DMS53 treated with DMSO at 0.1 percent for 48 hours (cell line): ENCODE results near the gene KCNK4.
A peak's percentile ranks its signal among the peaks of the same experiment; 100 is the strongest.
"Not testable (repeated sequence)": the region's sequence is repeated elsewhere in the genome, so short reads cannot be mapped to it uniquely, and the experiment has no call there.

Experiments used
- DNase-seq: peaks from one replicate; lab custom pipeline; 2025; ENCODE audit not compliant: unreplicated experiment; lab: John Stamatoyannopoulos, UW

KCNK4 gene

DNA sequence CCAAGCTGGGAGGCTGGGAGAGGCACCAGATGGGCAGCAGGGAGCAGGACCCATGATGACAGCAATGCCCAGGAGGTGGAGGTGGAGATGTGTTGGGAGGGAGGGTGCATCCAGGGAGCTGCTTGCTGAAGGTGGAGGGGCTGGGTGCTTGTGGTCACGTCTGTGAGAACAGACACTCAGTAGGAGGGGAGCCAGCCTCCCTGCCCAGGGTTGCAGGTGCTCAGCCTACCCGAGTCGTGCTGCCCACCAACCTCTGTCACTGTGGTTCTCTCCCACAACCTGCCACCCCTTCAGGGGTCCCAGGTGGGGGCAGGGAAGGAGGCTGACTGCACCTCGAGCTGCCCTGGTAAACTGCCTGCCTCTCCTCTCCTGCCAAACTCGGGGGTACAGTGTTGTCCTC lies 32.3 kb downstream of the KCNK4 start:
- DNase-seq = no peak

DNA sequence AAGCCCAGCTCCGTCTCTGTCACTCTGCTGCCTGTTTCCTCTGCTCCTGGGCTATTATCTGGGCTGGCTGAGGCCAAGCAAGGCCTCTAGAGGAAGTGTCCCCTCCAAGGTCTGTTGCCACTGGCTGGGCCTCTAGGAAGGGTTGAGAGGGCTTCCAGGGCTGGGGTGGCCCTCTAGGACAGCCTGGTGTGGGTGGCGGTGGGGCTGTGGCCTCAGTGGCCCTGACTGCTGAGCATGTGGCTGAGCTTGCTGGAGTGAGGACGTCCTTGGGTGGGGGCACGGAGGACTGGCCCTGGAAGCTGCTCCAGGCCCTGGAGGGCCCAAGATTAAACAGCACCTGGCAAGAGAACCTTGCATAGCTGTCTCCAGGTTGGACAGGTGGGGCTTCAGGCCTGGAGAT lies 32.9 kb downstream of the KCNK4 start:
- not testable (repeated sequence) for DNase-seq

DNA sequence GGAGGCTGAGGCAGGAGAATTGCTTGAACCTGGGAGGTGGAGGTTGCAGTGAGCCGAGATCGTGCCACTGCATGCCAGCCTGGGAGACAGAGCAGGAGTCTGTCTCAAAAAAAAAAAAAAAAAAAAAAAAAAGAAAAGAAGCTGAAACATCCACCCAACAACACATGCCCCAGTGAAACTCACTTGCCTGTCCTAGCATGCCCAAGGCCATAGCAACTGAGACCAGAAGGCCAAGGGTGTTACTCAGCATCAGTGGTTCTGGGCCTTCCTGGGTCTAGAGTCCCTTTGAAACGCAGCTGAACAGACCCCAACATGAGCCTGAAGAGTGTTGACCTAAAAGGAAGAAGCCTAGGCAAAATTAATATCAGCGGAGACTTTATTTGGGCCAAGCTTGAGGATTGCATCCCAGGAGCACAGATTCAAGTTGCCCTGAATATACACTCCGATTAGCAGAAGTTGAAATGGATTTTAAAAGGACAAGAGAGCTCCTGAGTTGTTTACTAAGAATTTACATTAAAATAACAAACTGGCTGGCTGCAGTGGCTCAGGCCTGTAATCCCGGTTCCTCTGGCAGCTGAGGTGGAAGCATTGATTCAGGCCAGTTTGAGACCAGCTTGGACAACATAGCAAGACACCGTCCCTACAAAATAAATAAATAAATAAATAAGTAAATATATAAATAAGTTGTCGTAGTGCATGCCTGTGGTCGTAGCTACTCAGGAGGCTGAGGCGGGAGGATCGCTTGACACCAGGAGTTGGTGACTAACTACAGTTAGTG lies 33.8 kb downstream of the KCNK4 start:
- no peak for DNase-seq

DNA sequence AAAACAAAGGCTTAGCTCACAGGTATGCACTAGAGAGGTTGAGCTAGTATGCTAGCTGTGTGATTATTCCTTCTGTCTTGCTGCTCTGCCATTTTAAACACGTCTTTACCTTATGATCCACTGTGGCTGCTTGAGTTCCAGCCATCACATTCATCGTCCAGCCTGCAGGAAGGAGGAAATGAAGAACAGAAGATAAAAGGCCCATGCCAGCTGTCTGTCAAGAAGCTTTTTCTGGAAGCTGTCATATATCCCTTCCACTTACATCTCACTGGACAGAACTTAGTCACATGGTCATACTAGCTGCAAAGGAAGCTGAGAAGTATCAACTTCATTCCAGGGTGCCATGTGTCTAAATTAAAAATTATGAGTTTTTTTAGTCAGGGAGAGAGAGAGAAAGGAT lies 36.3 kb downstream of the KCNK4 start:
- no peak for DNase-seq

DNA sequence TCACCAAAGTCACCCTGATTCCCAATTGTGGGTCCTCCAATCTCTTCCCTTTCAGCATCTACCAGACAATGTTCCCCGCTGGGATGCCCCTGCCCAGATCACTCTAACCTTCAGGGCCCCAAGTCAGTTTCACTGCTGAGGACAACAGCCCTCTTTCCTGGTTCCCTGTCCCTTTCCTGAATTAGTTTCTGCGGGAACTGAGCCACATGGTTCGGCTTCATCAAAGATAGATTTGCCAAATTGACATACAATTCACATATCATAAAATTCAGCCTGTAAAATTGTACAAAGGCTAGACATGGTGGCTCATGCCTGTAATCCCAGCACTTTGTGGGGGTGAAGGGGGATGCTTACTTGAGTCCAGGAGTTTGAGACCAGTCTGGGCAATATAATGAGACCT lies 36.9 kb downstream of the KCNK4 start:
- DNase-seq = no peak

DNA sequence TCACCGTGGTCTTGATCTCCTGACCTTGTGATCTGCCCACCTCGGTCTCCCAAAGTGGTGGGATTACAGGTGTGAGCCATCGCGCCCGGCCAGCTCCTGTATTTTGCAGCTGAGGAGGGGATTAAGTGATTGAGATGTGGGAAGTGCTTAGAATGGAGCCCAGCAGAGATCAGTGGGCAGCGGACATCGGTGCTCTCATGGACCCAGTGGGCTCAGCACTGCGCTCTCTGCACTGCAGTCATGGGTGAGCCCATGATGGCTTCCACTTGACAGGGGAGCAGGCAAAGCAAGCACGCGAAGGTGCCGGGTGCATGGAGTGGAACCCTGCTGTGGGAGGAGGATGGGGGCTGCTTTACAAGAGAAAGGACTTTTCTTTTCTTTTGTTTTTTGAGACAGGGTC lies 39.8 kb downstream of the KCNK4 start:
- no peak for DNase-seq

DNA sequence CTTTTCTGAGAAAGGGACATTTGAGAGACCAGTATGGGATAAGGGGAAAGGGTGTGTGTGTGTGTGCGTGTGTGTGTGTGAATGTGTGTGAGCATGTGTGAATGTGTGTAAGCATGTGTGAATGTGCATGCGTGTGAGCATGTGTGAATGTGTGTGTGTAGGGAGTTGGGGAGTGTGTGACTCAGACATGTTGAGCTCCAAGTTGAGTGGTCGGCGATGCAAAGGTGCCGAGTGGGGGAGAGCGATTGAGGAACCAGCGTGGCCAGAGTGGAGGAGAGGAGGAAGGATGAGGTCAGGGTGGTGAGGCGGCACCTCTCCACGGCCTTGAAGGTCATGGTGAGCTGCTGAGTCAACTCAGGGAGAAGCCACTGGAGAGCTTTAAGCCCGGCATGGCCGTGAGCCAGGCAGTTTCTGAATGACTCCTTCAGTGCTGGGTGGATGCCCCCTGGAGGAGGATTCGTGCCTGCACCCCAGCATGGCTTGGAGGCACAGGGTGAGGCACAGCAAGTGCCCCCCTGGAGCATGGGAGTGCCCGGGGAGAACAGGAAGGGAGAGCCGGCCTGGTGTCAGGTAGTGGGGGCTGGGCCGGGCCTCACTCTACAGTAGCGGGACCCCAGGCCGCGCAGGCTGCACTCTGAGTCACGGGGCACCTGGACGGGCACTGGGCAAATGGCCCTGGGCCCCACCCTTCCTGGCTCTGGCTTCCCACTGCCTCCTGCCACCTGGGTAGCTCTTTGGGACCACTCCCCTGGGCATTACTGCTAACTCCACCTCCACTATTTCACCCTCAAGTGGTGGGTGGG lies 40.7 kb downstream of the KCNK4 start:
- DNase-seq = peak; percentile 66

DNA sequence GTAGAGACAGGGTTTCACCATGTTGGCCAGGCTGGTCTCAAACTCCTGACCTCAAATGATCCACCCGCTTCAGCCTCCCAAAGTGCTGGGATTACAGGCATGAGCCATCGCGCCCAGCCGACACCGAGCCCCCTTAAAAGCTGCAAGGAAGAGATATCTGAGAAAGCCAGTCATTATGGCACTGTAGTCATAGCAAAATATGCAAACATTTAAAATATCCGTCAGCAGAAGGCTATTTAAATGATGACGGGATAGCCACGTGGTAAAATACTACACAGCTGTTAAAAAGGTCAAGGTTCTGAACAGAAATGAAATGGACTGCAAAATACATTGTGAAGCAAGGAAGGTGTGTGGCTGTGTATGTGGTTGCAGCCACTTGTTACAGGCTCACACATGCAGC lies 42.5 kb downstream of the KCNK4 start:
- no peak for DNase-seq

DNA sequence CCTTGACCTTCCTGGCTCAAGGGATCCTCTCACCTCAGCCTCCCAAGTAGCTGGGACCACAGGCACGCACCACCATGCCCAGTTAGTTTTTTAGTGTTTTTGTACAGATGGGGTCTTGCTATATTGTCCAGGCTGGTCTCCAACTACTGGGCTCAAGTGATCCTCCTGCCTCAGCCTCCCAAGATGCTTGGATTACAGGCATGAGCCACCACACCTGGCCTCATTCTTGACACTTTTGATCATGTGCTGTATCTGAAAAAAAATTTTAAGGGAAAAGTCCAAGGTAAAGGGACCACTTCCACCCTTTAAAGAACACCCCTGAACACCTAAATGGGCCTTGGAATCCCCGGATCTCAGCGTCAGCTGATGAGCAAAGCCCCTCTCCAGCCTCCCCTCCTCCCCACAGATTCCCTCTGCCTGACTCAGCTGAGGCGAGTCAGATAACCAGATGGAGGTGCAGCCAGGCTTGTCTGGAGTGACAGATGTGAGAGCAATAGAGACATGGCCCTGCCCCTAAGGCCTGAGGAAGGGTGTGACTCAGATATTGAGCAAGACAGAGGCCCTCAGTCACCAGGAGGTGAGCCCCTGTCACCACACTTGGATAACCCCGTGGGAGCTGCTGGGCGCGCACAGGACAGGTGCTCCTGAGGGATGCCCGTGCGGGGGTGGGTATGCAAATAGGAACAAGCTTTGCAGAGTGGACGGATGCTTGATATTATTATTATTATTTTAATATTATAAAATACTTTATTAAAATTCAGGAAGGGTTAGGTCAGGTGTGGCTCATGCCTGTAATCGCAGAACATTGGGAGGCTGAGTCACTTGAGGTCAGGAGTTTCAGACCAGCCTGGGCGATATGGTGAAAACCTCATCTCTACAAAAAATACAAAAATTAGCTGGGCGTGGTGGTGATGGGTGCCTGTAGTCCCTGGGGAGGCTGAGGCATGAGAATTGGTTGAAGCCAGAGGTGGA lies 43.9 kb downstream of the KCNK4 start:
- DNase-seq = peak; percentile 92

DNA sequence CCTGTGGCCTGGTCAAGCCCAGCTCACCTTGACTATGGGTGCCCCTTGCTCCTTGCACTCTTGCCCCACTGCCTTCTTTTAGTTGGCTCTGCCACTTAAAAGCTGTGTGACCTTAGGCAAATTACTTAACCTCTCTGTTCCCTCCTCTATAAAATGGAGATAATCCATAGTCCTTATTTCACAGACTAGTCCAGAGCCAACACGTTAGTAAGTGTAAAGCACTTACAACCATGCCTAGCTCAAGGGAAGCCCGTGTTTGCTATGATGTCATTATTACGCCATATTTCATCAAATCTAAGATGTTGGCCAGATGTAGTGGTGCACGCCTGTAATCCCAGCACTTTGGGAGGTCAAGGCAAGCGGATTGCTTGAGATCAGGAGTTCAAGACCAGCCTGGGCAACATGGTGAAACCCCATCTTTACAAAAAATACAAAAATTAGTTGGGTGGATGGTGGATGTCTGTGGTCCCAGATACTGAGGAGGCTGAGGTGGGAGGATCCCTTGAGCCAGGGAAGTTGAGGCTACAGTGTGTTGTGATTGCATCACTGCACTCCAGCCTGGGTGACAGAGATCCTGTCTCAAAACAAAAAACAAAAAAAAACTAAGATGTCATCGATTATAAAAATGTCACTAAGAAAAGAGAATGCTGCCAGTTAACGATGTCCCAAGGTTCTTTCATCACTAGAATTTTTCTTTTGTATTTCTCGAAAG lies 46.6 kb downstream of the KCNK4 start:
- DNase-seq = no peak

DNA sequence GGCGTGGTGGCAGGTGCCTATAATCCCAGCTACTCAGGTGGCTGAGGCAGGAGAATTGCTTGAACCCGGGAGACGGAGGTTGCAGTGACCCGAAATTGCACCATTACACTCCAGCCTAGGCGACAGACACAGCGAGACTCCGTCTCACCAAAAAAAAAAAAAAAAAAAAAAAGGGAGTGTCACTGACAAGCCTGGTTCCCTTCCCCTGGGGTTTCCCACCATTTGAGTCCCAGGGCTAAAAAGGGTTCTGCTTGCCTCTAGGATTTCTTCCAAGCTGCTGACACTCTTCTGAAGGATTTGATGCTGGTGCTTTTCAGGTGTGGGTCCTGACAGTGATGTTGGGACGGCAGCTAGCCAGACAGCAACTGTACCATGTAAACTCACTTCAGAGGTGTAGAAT lies 47.6 kb downstream of the KCNK4 start:
- no peak for DNase-seq

DNA sequence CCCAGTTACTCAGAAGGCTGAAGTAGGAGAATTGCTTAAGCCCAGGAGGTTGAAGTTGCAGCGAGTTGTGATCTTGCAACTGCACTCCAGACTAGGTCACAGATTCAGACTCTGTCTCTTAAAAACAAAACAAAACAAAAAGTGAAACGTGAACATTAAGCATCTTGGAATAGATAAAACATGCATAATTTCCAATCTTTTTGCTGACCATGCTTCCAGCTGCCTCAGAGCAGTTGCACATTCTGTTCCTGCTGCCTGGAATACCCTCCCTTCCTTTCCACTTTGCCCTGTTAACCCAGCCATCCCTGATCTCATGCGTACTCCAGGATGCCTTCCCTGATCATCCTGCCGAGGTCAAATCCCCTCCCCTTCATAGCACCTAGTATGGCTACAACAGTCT lies 48.2 kb downstream of the KCNK4 start:
- no peak for DNase-seq

DNA sequence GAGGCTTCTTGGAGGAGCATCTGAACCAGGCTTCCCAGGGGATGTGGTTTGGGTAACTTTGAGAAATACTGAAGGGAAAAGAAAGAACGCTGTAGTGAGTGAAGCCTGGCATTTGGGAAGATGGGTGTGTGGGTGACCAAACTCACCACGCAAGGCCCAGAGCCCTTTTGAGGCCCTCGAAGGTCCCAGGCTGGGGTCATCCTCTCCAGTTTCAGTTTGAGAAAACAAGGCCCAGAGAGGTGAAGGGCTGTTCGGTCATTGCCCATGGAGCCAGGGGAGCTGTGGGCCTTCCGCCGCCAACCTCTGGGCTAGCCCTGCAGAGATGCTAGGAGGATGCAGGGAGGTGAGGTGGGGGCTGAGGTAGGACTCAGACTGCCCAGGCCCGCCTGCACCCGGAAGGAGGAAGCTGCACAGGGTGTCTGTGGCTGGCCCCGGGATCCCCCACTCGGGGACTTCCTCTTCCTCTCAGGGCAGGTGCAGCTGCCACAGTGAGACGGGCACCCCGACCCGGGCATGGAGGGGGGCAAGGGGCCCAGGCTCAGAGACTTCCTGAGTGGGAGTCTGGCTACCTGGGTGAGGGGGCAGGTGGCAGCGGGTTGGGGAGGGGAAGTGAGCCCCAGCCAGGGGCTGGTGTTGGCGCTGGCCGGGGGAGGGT lies 48.8 kb downstream of the KCNK4 start, which contains the start of gene CCDC88B:
Gene CCDC88B (plus strand): TSS at position 451 of the 655 bp plus-strand sequence. CDS start 63 bp downstream, at position 514.
- DNase-seq = no peak

DNA sequence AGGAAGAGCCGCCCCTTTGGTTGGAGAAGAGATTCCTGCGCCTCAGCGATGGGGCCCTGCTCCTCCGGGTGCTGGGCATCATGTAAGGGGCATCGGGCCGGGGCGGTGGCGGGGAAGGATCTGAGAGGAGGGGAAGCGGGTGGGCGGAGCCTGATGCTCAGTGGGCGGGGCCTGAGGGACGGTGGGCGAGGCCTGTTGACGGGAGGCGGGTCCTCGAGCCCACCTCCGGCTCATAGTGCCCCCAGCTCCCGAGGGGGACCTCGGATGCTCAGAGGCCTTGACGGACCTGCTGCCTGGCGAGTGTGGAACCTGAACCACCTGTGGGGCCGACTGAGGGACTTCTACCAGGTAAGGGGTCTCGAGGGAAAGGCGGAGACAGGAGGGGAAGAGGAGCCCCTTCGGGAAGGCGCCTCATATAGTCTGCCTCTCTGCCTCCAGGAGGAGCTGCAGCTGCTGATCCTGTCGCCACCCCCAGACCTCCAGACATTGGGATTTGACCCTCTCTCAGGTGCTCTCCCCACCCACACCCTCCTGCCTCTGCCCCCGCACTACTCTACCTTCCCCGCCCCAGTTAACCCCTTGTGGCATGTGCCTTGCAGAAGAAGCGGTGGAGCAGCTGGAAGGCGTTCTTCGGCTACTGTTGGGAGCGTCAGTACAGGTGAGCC lies 49.7 kb downstream of the KCNK4 start:
- no peak for DNase-seq

DNA sequence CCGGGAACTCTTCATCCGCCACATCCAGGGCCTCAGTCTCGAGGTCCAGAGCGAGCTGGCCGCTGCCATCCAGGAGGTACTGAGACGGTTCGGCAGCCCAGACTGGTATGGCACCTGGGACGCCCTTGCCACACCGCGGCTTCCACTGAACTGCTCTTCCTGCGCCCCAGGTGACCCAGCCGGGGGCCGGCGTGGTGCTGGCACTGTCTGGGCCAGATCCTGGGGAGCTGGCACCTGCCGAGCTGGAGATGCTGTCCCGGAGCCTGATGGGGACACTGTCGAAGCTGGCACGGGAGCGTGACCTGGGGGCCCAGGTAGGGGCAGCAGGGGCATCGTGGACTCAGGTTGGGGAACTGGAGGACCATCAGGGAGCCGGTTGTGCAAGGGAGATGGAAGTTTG lies 50.3 kb downstream of the KCNK4 start:
- DNase-seq = no peak

DNA sequence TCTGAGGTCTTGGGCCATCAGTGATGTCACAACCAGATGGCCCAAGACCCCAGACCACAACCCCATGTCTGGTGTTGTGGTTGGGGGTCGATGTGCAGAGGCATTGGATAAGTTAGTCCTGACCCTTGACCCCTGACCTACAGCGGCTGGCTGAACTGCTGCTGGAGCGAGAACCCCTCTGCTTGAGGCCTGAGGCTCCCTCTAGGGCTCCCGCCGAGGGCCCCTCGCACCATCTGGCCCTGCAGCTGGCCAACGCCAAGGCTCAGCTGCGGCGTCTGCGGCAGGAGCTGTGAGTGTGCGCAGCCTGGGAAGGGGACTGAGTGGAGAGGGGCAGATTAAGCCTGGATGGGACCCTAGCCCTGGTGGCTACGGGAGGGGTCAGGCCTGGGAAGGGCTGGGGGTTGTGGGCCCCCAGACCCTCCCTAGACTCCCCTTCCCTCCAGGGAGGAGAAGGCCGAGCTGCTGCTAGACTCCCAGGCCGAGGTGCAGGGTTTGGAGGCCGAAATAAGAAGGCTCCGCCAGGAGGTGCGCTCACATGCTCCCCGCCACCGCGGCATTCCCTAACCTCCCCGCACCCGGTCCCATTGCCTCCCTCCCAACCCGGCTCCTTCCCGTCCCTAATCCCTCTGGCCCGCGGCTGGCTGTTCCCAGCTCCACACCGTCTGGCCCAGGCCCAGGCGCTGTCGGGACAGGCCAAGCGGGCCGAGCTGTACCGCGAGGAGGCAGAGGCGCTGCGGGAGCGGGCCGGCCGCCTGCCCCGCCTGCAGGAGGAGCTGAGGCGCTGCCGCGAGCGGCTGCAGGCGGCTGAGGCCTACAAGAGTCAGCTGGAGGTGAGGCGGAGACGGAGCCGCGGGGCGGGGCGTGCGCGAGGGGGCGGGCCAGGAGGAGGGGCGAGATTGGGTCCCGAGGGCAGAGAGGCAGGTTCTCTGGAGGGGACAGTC lies 51.0 kb downstream of the KCNK4 start:
- DNase-seq = peak; percentile 82

DNA sequence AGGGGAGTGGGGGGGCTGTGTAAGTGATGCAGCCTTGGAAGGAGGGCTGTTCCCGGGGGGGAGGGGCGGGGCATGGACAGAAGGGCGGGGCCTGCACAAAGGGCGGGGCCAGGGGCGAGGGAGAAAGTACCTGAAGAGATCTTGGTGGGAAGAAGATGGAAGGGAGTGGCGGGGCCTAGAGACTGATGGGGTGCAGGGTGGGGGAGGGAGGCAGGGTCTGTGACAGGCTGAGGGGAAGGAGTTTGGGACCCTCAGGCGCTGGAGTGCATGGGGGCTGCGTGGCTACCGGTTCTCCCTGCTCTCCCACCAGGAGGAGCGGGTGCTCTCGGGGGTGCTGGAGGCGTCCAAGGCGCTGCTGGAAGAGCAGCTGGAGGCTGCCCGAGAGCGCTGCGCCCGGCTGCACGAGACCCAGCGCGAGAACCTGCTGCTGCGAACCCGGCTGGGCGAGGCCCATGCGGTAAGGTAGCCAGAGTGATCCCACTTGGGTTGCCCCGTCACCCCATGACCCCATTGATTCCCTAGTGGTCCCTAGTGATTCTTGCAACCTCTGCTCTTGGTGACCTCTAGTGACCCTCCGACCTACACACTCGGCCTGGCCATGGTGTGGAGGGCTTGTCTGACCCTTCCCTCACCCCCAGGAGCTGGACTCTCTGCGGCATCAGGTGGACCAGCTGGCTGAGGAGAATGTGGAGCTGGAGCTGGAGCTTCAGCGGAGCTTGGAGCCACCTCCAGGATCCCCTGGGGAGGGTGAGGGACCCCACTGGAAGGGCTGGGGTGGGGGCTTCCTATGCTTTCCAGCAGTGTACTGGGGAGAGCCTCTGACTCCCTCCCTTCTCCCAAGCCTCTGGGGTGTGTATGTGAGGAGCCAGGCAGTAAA lies 52.0 kb downstream of the KCNK4 start:
- DNase-seq = no peak
